ENCODE results near the gene PRKCH. TPM values are rescaled to one million over a fixed set of nuclear protein-coding genes. Genes with fewer than 3 reads are reported as not detected.

Gene PRKCH
- total RNA-seq, 1 experiment from 2014 or later = 2.7 TPM

DNA sequence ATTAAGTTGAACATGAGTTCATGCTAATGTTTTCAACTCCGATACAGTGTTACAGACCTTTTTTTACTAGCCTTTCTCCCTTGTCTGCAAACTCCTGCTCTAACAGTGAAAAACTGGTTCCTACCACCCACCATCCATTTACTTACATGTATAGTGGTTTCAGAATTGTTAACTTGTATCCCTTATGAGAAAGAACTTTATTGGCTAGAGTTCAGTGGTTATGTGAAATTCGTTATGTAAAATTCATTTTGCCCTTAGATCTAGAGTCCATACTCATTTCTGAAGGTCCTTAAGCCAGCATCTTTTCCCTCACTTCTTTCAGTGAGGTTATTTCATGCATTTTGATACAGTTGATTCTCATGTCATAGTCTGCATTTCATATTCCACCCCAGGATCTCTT lies 51.0 kb downstream of the PRKCH start:
- intact Hi-C loops (cut with micrococcal nuclease; ENCODE audit: unreplicated experiment) = no loop called here
- H3K4me1 ChIP-seq (ENCODE audit: control insufficient read depth, insufficient read depth, low read length) = no peaks in the 10 kb centered on the region
- BruUV-seq (replicated peaks) = no TSS peak
- no peak for TF ChIP-seq POLR2AphosphoS5 (IDR thresholded peaks at IDR 0.05; ENCODE audit: low read depth, low read length)
- TF ChIP-seq, protein P1, sequence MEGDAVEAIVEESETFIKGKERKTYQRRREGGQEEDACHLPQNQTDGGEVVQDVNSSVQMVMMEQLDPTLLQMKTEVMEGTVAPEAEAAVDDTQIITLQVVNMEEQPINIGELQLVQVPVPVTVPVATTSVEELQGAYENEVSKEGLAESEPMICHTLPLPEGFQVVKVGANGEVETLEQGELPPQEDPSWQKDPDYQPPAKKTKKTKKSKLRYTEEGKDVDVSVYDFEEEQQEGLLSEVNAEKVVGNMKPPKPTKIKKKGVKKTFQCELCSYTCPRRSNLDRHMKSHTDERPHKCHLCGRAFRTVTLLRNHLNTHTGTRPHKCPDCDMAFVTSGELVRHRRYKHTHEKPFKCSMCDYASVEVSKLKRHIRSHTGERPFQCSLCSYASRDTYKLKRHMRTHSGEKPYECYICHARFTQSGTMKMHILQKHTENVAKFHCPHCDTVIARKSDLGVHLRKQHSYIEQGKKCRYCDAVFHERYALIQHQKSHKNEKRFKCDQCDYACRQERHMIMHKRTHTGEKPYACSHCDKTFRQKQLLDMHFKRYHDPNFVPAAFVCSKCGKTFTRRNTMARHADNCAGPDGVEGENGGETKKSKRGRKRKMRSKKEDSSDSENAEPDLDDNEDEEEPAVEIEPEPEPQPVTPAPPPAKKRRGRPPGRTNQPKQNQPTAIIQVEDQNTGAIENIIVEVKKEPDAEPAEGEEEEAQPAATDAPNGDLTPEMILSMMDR (IDR thresholded peaks at IDR 0.05) = no peak
- no peak for TF ChIP-seq TCF7L2 (IDR thresholded peaks at IDR 0.05; ENCODE audit: low read depth, low read length)
- TF ChIP-seq, protein P2, sequence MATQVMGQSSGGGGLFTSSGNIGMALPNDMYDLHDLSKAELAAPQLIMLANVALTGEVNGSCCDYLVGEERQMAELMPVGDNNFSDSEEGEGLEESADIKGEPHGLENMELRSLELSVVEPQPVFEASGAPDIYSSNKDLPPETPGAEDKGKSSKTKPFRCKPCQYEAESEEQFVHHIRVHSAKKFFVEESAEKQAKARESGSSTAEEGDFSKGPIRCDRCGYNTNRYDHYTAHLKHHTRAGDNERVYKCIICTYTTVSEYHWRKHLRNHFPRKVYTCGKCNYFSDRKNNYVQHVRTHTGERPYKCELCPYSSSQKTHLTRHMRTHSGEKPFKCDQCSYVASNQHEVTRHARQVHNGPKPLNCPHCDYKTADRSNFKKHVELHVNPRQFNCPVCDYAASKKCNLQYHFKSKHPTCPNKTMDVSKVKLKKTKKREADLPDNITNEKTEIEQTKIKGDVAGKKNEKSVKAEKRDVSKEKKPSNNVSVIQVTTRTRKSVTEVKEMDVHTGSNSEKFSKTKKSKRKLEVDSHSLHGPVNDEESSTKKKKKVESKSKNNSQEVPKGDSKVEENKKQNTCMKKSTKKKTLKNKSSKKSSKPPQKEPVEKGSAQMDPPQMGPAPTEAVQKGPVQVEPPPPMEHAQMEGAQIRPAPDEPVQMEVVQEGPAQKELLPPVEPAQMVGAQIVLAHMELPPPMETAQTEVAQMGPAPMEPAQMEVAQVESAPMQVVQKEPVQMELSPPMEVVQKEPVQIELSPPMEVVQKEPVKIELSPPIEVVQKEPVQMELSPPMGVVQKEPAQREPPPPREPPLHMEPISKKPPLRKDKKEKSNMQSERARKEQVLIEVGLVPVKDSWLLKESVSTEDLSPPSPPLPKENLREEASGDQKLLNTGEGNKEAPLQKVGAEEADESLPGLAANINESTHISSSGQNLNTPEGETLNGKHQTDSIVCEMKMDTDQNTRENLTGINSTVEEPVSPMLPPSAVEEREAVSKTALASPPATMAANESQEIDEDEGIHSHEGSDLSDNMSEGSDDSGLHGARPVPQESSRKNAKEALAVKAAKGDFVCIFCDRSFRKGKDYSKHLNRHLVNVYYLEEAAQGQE (IDR thresholded peaks at IDR 0.05; ENCODE audit: insufficient read depth in 1 of 2, low read depth in 2 of 2, low read length in 1 of 2) = no peak
- TF ChIP-seq SIN3A (IDR thresholded peaks at IDR 0.05; ENCODE audit: borderline replicate concordance, insufficient read depth, low read depth, low read length) = no peak
- H3K27ac ChIP-seq (ENCODE audit: low read length) = no peak overlapping the region
- DNase-seq (ENCODE audit: low read depth, low spot score) (no peak), ATAC-seq (no peak)
- no peaks in the 10 kb centered on the region for H3K9me3 ChIP-seq (ENCODE audit: control insufficient read depth, insufficient read depth, low read depth, low read length)
- H3K4me3 ChIP-seq (ENCODE audit: low read depth in 2 of 2, low read length in 2 of 2) = no peak overlapping the region
- POLR2A ChIA-PET = no interaction called here
- in situ Hi-C loops (cut with HindIII; ENCODE audit: low pct_unique_long_range_greater_than_20kb, low sequenced_read_pairs) = no loop called here
- H3K27me3 ChIP-seq (ENCODE audit: control insufficient read depth, insufficient read depth, low read length) = no peaks in the 10 kb centered on the region
- no peaks in the 10 kb centered on the region for H3K36me3 ChIP-seq (ENCODE audit: control insufficient read depth, insufficient read depth, low read length)
- CTCF ChIA-PET = no interaction called here

DNA sequence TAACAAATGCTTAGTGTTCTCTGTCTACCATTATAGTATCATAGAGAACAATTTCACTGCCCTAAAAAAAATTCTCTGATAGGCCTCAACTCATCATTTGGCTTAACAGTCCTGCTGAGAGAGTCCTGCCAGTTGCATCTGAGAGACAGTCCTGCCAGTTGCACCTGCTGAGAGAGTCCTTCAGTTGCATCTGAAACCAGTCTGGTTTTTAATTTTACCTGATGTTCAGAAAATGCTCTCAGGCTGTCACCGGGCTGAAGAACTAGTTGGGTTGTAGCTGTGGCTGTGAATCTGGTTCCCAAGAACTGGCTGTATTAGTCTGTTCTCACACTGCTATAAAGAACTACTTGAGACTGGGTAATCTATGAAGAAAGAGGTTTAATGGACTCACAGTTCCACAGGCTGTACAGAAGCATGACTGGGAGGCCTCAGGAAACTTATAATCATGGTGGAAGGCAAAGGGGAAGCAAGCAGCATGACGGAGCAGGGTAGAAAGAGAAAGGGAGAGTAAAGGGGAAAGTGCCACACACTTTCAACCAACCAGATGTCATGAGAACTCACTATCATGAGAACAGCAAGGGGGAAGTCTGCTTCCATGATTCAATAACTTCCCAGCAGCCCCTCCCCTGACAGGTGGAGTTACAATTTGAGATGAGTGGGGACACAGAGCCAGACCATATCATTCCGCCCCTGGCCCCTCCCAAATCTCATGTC lies 51.6 kb downstream of the PRKCH start:
- ATAC-seq = no peak
- intact Hi-C loops (cut with micrococcal nuclease; ENCODE audit: unreplicated experiment) = no loop called here

More for the DNA sequence above, 51.6 kb downstream of the PRKCH start:
- no peaks in the 10 kb centered on the region for H3K9me3 ChIP-seq (ENCODE audit: control insufficient read depth, insufficient read depth, low read depth, low read length)
- no peaks in the 10 kb centered on the region for H3K4me1 ChIP-seq (ENCODE audit: control insufficient read depth, insufficient read depth, low read length)
- POLR2A ChIA-PET = no interaction called here
- H3K4me3 ChIP-seq (ENCODE audit: low read depth in 2 of 2, low read length in 2 of 2) = no peak overlapping the region
- H3K27ac ChIP-seq (ENCODE audit: low read length) = no peak overlapping the region
- no peaks in the 10 kb centered on the region for H3K36me3 ChIP-seq (ENCODE audit: control insufficient read depth, insufficient read depth, low read length)
- TF ChIP-seq, protein P2 (IDR thresholded peaks at IDR 0.05; ENCODE audit: insufficient read depth in 1 of 2, low read depth in 2 of 2, low read length in 1 of 2) = no peak
- in situ Hi-C loops (cut with HindIII; ENCODE audit: low pct_unique_long_range_greater_than_20kb, low sequenced_read_pairs) = no loop called here
- DNase-seq (ENCODE audit: low read depth, low spot score) = no peak
- CTCF ChIA-PET = no interaction called here
- H3K27me3 ChIP-seq (ENCODE audit: control insufficient read depth, insufficient read depth, low read length) = no peaks in the 10 kb centered on the region
- BruUV-seq (replicated peaks) = no TSS peak

Data from Panc1 (cell line).